GM12874 (cell line): ENCODE results near the gene OR8B12.

Experiments
- TF ChIP-seq, protein P1 (sequence below): IDR thresholded peaks from 2 replicates; pipeline ENCODE4 v1.5.1; 2011; ENCODE audit warnings: low read depth, mild to moderate bottlenecking, control low read depth, low read length, moderate library complexity; ENCODE audit not compliant: insufficient read depth

Gene OR8B12

GRCh38 chr11:124499711-124500110 is 43.7 kb downstream of the OR8B12 start:
- TF ChIP-seq, protein P1, sequence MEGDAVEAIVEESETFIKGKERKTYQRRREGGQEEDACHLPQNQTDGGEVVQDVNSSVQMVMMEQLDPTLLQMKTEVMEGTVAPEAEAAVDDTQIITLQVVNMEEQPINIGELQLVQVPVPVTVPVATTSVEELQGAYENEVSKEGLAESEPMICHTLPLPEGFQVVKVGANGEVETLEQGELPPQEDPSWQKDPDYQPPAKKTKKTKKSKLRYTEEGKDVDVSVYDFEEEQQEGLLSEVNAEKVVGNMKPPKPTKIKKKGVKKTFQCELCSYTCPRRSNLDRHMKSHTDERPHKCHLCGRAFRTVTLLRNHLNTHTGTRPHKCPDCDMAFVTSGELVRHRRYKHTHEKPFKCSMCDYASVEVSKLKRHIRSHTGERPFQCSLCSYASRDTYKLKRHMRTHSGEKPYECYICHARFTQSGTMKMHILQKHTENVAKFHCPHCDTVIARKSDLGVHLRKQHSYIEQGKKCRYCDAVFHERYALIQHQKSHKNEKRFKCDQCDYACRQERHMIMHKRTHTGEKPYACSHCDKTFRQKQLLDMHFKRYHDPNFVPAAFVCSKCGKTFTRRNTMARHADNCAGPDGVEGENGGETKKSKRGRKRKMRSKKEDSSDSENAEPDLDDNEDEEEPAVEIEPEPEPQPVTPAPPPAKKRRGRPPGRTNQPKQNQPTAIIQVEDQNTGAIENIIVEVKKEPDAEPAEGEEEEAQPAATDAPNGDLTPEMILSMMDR: no peak

GRCh38 chr11:124493016-124493655 is 50.3 kb downstream of the OR8B12 start:
- TF ChIP-seq, protein P1: no peak
